Neutrophil (primary cell): ENCODE results near the gene NALCN.

Source experiments
- H3K27ac ChIP-seq: fragments of 200-600 bp; sonication (generic); 2 replicates; pipeline ENCODE4 v1.5.1; 2016; ENCODE audit warnings: mild to moderate bottlenecking, moderate library complexity
- H3K27me3 ChIP-seq: fragments of 200-600 bp; sonication (generic); 2 replicates; pipeline ENCODE4 v1.6.0; 2016; ENCODE audit warnings: mild to moderate bottlenecking
- H3K36me3 ChIP-seq: fragments of 200-600 bp; sonication (generic); 2 replicates; pipeline ENCODE4 v1.5.1; 2017
- H3K4me1 ChIP-seq, 2 experiments: fragments of 200-600 bp in 1 of 2; sonication (generic) in 1 of 2; 1 replicate in 1 of 2; 2 replicates in 1 of 2; pipeline versions ENCODE4 v1.5.1 to v1.6.1; 2013 to 2016; ENCODE audit warnings: low read depth in 1 of 2, low read length in 1 of 2, mild to moderate bottlenecking in 1 of 2, moderate library complexity in 1 of 2; ENCODE audit not compliant: control insufficient read depth in 1 of 2, insufficient read depth in 1 of 2
- H3K4me3 ChIP-seq, 2 experiments: fragments of 200-600 bp in 1 of 2; sonication (generic) in 1 of 2; 1 replicate in 1 of 2; 2 replicates in 1 of 2; pipeline ENCODE4 v1.5.1; 2013 to 2016; ENCODE audit warnings: low read depth in 1 of 2, low read length in 1 of 2, mild to moderate bottlenecking in 1 of 2, moderate library complexity in 1 of 2
- H3K9me3 ChIP-seq: fragments of 200-600 bp; sonication (generic); 2 replicates; pipeline ENCODE4 v1.5.1; 2016
- CTCF ChIP-seq: fragments of 200-600 bp; sonication (generic); IDR thresholded peaks from 2 replicates; pipeline ENCODE4 v1.5.1; 2016; ENCODE audit warnings: antibody characterized with exemption

The NALCN gene

GRCh38 chr13:101111894-101112293, 304.4 kb downstream of the NALCN start:
- Histone ChIP-seq H3K4me3 (no peak overlapping the region), H3K9me3 (no peaks in the 10 kb centered on the region), H3K4me1 (no peaks in the 10 kb centered on the region), H3K27ac (no peak overlapping the region), H3K36me3 (no peaks in the 10 kb centered on the region), H3K27me3 (no peaks in the 10 kb centered on the region)
- TF ChIP-seq CTCF = no peak

DNA sequence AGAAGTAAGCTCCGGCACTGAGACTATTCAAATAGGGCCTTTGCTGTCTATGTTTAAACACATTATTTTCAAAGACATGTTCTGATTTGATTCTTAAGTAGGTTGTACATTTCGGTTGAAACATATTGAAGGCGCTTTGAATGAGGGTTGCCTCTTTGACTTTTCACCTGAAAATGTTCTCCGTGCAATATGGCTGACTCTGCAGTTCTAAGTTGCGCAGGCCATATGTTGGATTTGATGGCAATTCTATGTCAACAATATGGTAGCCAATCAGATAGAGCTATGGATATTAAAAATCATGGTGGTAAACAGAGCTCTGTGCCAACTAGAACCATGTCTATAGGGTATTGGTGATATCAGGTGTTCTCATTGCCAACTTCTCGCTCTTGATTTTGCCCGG, 307.3 kb downstream of the NALCN start:
- H3K36me3 ChIP-seq = no peaks in the 10 kb centered on the region
- TF ChIP-seq CTCF = no peak
- H3K4me3 ChIP-seq = no peak overlapping the region
- no peak overlapping the region for H3K27ac ChIP-seq
- no peaks in the 10 kb centered on the region for H3K9me3 ChIP-seq
- H3K27me3 ChIP-seq = no peaks in the 10 kb centered on the region
- no peaks in the 10 kb centered on the region for H3K4me1 ChIP-seq

DNA sequence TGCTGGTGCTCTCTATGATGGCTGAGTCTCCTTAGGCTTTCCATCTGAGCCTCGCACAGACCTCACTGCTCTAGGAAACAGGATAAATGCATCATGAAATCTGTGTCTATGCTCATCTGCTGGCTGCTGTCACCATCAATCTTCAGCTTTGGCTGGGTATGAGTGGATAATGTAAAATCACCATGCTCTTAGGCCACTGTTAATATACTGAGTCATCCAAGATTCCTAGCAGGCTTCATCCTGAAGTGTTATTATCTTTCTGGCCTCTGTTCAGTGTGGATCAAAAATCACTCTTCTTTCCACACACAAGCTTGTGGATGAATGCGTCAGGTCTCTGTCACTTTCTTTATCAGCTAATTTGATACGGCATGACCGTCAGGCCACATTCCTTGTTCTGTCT, 317.4 kb downstream of the NALCN start:
- H3K27ac ChIP-seq = no peak overlapping the region
- no peaks in the 10 kb centered on the region for H3K27me3 ChIP-seq
- H3K4me1 ChIP-seq = no peaks in the 10 kb centered on the region
- H3K36me3 ChIP-seq = no peaks in the 10 kb centered on the region
- no peak for TF ChIP-seq CTCF
- H3K9me3 ChIP-seq = no peaks in the 10 kb centered on the region
- H3K4me3 ChIP-seq = no peak overlapping the region

- TF ChIP-seq CTCF = no peak
- H3K27ac ChIP-seq = no peak overlapping the region
- no peaks in the 10 kb centered on the region for H3K4me1 ChIP-seq
Measured at GRCh38 chr13:101092985-101093384, 323.3 kb downstream of the NALCN start.

DNA sequence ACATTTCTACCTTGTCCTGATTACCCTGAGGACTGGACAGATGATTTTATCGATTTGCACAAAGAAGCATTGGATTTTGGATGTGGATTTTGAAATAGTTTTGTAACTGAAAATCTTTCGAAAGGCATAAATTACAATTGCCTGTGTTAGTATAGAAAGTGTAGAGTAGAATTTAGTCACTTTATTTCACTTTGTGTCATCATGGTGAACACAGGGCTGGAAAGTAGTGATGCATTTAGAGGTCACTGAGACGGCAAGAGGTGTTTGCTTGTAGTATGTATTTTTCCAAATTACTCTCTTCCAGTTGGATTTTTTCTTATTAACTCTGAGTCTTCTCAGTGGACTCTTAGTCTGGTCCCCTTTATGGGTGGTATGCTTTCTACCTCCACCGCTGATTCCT, 326.0 kb downstream of the NALCN start:
- no peaks in the 10 kb centered on the region for H3K27me3 ChIP-seq
- H3K4me3 ChIP-seq = no peak overlapping the region
- no peak for TF ChIP-seq CTCF
- no peaks in the 10 kb centered on the region for H3K4me1 ChIP-seq
- no peaks in the 10 kb centered on the region for H3K9me3 ChIP-seq
- no peak overlapping the region for H3K27ac ChIP-seq
- H3K36me3 ChIP-seq = no peaks in the 10 kb centered on the region

More at GRCh38 chr13:101092985-101093384, 323.3 kb downstream of the NALCN start:
- no peak overlapping the region for H3K4me3 ChIP-seq
- no peaks in the 10 kb centered on the region for H3K36me3 ChIP-seq
- no peaks in the 10 kb centered on the region for H3K27me3 ChIP-seq
- H3K9me3 ChIP-seq = no peaks in the 10 kb centered on the region

DNA sequence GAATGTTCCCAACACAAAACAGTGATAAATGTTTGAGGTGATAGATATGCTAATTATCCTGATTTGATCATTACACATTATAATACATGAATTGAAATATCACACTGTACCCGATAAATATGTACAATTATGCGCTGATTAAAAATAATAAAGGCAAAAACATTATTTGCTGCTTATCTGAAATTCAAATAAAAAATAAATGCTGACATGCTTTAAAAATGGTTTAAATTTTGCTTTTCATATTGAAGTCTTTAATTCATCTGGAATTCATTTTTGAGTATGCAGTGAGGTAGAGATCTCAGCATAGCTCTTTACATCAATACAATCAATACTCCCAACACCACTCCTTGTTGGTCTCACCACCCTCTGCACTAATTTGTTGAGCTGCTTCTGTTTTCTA, 330.8 kb downstream of the NALCN start:
- H3K9me3 ChIP-seq = no peaks in the 10 kb centered on the region
- no peak overlapping the region for H3K4me3 ChIP-seq
- no peak for TF ChIP-seq CTCF
- H3K36me3 ChIP-seq = no peaks in the 10 kb centered on the region
- H3K27me3 ChIP-seq = no peaks in the 10 kb centered on the region
- no peak overlapping the region for H3K27ac ChIP-seq
- H3K4me1 ChIP-seq = no peaks in the 10 kb centered on the region
